Chondrocyte (in vitro differentiated cells): ENCODE measurements around the gene ZNF750. TPM values are rescaled to one million over a fixed set of nuclear protein-coding genes. Genes with fewer than 3 reads are reported as not detected.

Experiments used
- DNase-seq: peaks from one replicate; pipeline ENCODE4 v3.0.0; 2021; ENCODE audit warnings: mixed read lengths, low spot score
- H3K27ac Mint-ChIP-seq: one replicate; pipeline ENCODE4 v1.8.0; 2021; ENCODE audit warnings: mild to moderate bottlenecking, moderate library complexity, mixed read lengths; ENCODE audit not compliant: unreplicated experiment
- H3K27me3 Mint-ChIP-seq: 2 replicates; pipeline ENCODE4 v1.8.0; 2021; ENCODE audit warnings: low read depth, mixed read lengths
- H3K36me3 Mint-ChIP-seq: 2 replicates; pipeline ENCODE4 v1.8.0; 2021; ENCODE audit warnings: low read depth, mixed read lengths
- H3K4me1 Mint-ChIP-seq: 2 replicates; pipeline ENCODE4 v1.8.0; 2021; ENCODE audit warnings: low read depth, mild to moderate bottlenecking, mixed read lengths
- H3K4me3 Mint-ChIP-seq: one replicate; pipeline ENCODE4 v1.8.0; 2021; ENCODE audit warnings: mild to moderate bottlenecking, moderate library complexity, mixed read lengths; ENCODE audit not compliant: unreplicated experiment
- H3K9me3 Mint-ChIP-seq: 2 replicates; pipeline ENCODE4 v1.8.0; 2021; ENCODE audit warnings: low read depth, mixed read lengths
- total RNA-seq: library from RNA; stranded (reverse); gene quantifications from 3 replicates; pipeline ENCODE4 v1.2.1, GENCODE V29; 2021
- TF ChIP-seq, protein P1 (sequence below): fragments of 200-600 bp; sonication (generic); IDR thresholded peaks from 2 replicates; pipeline ENCODE4 v1.5.0; 2021; ENCODE audit warnings: antibody characterized with exemption, mild to moderate bottlenecking, moderate library complexity

ZNF750 gene
- total RNA-seq, 1 donor from 2014 or later = not detected

DNA sequence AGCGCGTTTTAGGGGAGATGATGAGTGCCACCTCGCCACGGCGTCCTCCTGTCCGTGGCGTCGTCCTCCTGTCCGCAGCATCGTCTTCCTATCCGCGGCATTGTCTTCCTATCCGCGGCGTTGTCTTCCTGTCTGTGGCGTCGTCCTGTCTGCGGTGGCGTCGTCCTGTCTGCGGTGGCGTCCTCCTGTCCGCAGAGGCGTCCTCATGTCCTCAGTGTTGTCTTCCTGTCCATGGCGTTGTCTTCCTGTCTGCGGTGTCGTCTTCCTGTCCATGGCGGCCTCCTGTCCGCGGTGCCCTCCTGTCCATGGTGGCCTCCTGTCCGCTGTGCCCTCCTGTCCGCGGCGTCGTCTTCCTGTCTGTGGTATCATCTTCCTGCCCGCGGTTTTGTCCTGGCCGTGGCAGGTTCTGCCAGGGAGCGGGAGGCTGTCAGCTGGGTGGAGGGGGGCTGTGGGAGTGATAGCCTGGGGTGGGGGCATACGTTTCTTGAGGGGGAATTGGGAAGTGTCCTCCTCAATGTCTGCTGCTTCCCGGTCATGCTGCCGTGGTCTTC is 57.1 kb downstream of the ZNF750 start:
- no peaks in the 10 kb centered on the region for H3K9me3 Mint-ChIP-seq
- DNase-seq = peak; percentile 85
- H3K36me3 Mint-ChIP-seq = no peaks in the 10 kb centered on the region
- H3K27ac Mint-ChIP-seq = no peak overlapping the region
- no peak overlapping the region for H3K4me3 Mint-ChIP-seq
- H3K27me3 Mint-ChIP-seq = no peaks in the 10 kb centered on the region
- TF ChIP-seq, protein P1, sequence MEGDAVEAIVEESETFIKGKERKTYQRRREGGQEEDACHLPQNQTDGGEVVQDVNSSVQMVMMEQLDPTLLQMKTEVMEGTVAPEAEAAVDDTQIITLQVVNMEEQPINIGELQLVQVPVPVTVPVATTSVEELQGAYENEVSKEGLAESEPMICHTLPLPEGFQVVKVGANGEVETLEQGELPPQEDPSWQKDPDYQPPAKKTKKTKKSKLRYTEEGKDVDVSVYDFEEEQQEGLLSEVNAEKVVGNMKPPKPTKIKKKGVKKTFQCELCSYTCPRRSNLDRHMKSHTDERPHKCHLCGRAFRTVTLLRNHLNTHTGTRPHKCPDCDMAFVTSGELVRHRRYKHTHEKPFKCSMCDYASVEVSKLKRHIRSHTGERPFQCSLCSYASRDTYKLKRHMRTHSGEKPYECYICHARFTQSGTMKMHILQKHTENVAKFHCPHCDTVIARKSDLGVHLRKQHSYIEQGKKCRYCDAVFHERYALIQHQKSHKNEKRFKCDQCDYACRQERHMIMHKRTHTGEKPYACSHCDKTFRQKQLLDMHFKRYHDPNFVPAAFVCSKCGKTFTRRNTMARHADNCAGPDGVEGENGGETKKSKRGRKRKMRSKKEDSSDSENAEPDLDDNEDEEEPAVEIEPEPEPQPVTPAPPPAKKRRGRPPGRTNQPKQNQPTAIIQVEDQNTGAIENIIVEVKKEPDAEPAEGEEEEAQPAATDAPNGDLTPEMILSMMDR = no peak
- peaks cover 6% of the 10 kb centered on the region for H3K4me1 Mint-ChIP-seq

DNA sequence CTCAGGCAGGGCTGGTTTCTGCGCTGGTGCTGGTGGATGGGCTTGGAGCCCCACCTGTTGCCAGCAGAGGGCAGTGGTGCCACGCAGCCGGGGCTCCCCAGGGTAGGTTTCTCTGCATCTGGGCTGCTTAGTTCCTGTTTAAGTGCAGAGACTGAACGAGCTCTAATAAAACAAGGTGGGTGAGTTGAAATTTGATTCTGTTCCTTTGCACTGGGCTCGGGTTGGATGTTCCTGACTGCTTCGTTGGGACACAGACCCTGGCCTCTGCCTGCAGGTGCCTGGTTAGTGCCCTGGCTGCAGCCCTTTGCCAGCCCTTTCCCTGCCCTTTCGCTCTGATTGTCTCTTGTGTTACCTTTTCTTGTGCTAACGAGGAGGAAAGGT is 57.9 kb downstream of the ZNF750 start:
- TF ChIP-seq, protein P1 = peak; percentile 97
- Mint-ChIP-seq H3K9me3 (no peaks in the 10 kb centered on the region), H3K36me3 (no peaks in the 10 kb centered on the region), H3K4me3 (no peak overlapping the region), H3K4me1 (peaks cover 6% of the 10 kb centered on the region), H3K27me3 (no peaks in the 10 kb centered on the region), H3K27ac (no peak overlapping the region)
- DNase-seq = no peak

DNA sequence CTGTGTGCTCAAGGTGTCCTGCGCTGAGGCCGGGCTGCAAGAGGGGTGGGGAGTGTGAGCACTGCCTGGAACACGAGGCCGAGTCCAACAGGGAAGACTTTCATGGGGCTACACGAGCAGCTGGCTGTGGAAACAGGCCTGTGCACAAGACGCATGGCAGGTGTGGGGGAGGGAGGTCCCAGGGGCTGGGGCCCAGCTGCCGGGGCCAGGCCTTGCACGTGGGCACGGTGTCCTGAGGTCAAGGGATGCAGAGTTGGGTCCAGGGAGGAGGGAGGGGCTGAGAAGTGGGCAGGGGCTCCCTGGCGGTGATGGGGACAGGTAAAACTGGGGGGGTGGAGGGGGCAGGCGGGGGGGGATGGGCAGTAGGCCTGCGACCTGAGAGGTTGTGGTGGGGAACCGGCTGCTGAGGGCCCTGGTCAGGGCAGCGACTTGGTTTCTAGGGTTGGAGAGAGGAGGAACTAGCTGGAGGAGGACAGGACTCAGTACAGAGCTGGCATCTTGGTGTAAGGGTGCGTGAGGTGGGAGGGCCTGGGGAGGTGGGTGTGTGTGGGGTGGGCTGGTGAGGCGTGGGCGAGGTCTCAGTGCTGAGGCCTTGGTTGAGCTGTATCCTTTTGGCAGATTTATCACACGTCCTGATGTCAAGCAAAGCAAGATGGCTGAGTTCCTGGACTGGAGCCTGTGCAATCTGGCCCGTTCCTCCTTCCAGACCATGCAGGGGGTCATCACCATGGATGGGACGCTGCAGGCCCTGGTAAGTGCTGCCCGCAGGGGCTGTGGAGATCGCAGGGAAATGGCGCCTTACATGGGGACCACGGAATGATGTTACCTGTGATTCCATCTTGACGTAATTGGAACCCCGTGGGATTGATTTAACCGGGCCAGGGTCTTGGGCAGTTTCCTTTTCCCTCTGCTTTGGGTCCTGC is 58.6 kb downstream of the ZNF750 start:
- DNase-seq = no peak
- peaks cover 6% of the 10 kb centered on the region for H3K4me1 Mint-ChIP-seq
- H3K36me3 Mint-ChIP-seq = no peaks in the 10 kb centered on the region
- TF ChIP-seq, protein P1 = no peak
- no peak overlapping the region for H3K27ac Mint-ChIP-seq
- no peaks in the 10 kb centered on the region for H3K9me3 Mint-ChIP-seq
- no peak overlapping the region for H3K4me3 Mint-ChIP-seq
- H3K27me3 Mint-ChIP-seq = no peaks in the 10 kb centered on the region

DNA sequence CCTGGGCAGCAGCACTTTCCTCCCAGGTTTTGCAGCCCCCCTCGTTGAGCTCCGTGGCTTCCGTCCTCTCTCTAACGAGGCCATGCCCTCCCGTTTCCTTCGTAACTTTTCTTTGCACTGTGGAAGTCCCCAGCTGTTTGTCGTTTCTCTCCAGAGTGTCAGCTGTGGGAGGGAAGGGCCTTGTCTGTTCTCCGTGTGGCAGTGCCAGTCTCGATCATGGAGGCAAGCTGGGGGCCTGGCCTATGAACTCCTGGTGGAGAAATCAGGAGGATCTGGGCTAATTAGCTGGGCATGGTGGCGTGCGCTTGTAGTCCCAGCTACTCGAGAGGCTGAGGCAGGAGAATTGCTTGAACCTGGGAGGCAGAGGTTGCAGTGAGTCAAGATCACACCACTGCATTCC is 59.6 kb downstream of the ZNF750 start:
- H3K27ac Mint-ChIP-seq = peak overlapping the region; percentile 45
- no peak overlapping the region for H3K4me3 Mint-ChIP-seq
- no peaks in the 10 kb centered on the region for H3K9me3 Mint-ChIP-seq
- TF ChIP-seq, protein P1 = no peak
- no peaks in the 10 kb centered on the region for H3K36me3 Mint-ChIP-seq
- no peaks in the 10 kb centered on the region for H3K27me3 Mint-ChIP-seq
- DNase-seq = no peak
- H3K4me1 Mint-ChIP-seq = peaks cover 6% of the 10 kb centered on the region

DNA sequence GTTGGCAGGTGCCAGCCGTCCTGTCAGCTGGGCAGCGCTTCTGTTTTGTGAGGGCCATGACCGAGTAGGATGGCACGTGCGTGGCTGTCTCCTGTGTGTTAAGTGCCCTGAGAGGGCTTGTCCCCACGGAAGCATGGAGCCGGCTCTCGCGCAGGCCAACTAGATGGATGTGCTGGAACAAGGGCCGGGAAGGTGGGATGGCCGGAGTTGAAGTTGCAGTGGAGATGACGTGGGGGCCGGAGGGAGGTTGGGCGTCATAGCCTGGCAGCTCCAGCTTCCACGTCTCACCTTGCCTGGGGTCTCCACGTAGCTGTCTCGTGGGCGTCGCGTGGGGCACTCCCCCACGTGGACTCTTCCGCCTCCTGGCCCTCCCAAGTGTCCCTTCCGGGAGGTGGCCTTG is 60.3 kb downstream of the ZNF750 start:
- H3K36me3 Mint-ChIP-seq = no peaks in the 10 kb centered on the region
- H3K27ac Mint-ChIP-seq = no peak overlapping the region
- no peaks in the 10 kb centered on the region for H3K9me3 Mint-ChIP-seq
- H3K27me3 Mint-ChIP-seq = no peaks in the 10 kb centered on the region
- no peak for DNase-seq
- TF ChIP-seq, protein P1 = no peak
- no peak overlapping the region for H3K4me3 Mint-ChIP-seq
- H3K4me1 Mint-ChIP-seq = peaks cover 9% of the 10 kb centered on the region

Other genes with a start within 250 kb of the ZNF750 start
- gene WDR45B, start 191.6 kb downstream of the ZNF750 start, total RNA-seq = 60.4 to 70.0 TPM (median 67.8 TPM) in 3 replicates
- 16.7 to 20.0 TPM (median 20.0 TPM) in 3 replicates for gene RAB40B, start 141.3 kb downstream of the ZNF750 start, total RNA-seq
- 23.0 to 27.4 TPM (median 23.3 TPM) in 3 replicates for gene FN3KRP, start 123.3 kb downstream of the ZNF750 start, total RNA-seq
- gene FN3K, start 104.4 kb downstream of the ZNF750 start, total RNA-seq = 16.2 to 20.5 TPM (median 19.0 TPM) in 3 replicates
- gene TBCD, start 88.0 kb downstream of the ZNF750 start, total RNA-seq = 53.7 to 62.9 TPM (median 59.8 TPM) in 3 replicates
- gene METRNL, start 239.6 kb upstream of the ZNF750 start, total RNA-seq = 63.8 to 79.4 TPM (median 64.7 TPM) in 3 replicates